Spleen (tissue), 7 donors: Measurements from ENCODE around the gene ZNF547.

Experiments
- POLR2A ChIP-seq, 3 donors: fragments of 450-650 bp; IDR thresholded peaks; one replicate each; pipeline ENCODE4 v1.5.1; 2017; ENCODE audit warnings: antibody characterized with exemption in 3 of 3, mild to moderate bottlenecking in 1 of 3
- POLR2AphosphoS5 ChIP-seq, 3 donors: sonication (generic); formaldehyde crosslinking; IDR thresholded peaks; one replicate each; pipeline ENCODE4 v1.5.1; 2017; ENCODE audit warnings: antibody characterized with exemption in 3 of 3
- TF ChIP-seq, protein P1 (sequence below), 11 experiments: fragments of 200-600 bp in 7 of 11; fragments of 450-650 bp in 4 of 11; sonication (generic) in 4 of 11; IDR thresholded peaks in 8 of 11; conservative IDR thresholded peaks in 3 of 11; 1 replicate in 7 of 11; 2 replicates in 4 of 11; pipeline versions ENCODE4 v1.4.0 to v1.8.0; 2016 to 2021; ENCODE audit warnings: antibody characterized with exemption in 11 of 11, inconsistent platforms in 4 of 11, mild to moderate bottlenecking in 1 of 11
- donor health status: DM: no; HTN: no; CAD: no; lungs with moderate emphysema.
- donor health status: DM: no; HTN: no; CAD: no.
- donor health status: DM: no; HTN: no; CAD: no.

- TF ChIP-seq, protein P1, sequence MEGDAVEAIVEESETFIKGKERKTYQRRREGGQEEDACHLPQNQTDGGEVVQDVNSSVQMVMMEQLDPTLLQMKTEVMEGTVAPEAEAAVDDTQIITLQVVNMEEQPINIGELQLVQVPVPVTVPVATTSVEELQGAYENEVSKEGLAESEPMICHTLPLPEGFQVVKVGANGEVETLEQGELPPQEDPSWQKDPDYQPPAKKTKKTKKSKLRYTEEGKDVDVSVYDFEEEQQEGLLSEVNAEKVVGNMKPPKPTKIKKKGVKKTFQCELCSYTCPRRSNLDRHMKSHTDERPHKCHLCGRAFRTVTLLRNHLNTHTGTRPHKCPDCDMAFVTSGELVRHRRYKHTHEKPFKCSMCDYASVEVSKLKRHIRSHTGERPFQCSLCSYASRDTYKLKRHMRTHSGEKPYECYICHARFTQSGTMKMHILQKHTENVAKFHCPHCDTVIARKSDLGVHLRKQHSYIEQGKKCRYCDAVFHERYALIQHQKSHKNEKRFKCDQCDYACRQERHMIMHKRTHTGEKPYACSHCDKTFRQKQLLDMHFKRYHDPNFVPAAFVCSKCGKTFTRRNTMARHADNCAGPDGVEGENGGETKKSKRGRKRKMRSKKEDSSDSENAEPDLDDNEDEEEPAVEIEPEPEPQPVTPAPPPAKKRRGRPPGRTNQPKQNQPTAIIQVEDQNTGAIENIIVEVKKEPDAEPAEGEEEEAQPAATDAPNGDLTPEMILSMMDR (IDR thresholded peaks at IDR 0.05 in 8 of 11, conservative IDR thresholded peaks at IDR 0.05 in 3 of 11), result no peak
- no peak for TF ChIP-seq POLR2A (IDR thresholded peaks at IDR 0.05)
- no peak for TF ChIP-seq POLR2AphosphoS5 (IDR thresholded peaks at IDR 0.05)
Measured at GRCh38 chr19:57377498-57378146, 14.3 kb downstream of the ZNF547 start.
